ENCODE results near the gene KCNT1. TPM values are rescaled to one million over a fixed set of nuclear protein-coding genes. Genes with fewer than 3 reads are reported as not detected.

The KCNT1 gene
- polyA plus RNA-seq, 2 of the 4 experiments (the other 2 are of a cell fraction), result not detected

DNA sequence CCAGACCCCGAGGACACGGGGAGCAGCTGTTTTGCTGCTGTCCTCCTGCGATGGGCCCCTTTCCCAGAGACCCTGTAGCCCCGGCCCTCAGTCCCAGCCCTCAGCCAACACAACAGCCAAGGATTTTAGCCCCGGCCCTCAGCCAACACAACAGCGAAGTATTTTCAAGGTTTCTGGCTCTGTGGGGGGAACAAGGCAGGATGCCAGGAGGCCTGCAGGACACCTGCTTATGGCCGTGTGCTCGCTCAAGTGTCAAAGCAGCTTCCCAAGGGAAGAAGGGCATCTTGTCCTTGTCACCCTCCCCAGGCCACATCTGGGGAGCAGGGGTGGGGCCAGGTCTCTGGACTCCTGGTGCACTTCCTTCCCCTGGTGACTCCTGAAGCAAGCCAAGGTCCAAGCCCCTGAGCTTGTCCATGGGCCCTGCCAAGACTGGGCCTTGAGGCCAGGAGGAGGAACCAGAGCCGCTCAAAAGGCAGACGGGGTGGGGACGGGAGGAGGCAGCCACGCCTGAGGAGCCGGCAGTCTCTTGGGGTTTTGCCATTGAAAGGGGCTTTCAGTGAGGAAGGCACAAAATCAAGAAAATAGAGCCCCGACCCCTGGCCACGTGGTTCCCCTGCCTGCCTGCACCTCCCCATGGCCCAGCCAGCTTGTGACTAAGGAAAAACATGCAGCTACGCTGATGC is 10.8 kb downstream of the KCNT1 start:
- H3K4me1 ChIP-seq, result no peaks in the 10 kb centered on the region
- ChIA-PET CTCF (interaction anchor here (0.7 to 1.6 kb wide), 5 partner anchors 10 to 153 kb away, joined by 3 to 6 read pairs (median 3); partner anchors contain the start of gene KCNT1), POLR2A (no interaction called here)
- WGBS (ENCODE audit: missing lambda C conversion rate), result 21% methylated on average over 14 of the region's 16 CpGs
- no peak for DNase-seq (ENCODE audit: low read depth in 1 of 2, low spot score in 1 of 2)
- H3K4me3 ChIP-seq, result no peak overlapping the region
- H3K4me2 ChIP-seq, result no peak overlapping the region
- FAIRE-seq, result no peak
- no peak overlapping the region for H3K27ac ChIP-seq
- TF ChIP-seq FOSB (CRISPR knock-in tag; IDR thresholded peaks at IDR 0.05) (no peak), HOXA7 (CRISPR knock-in tag; IDR thresholded peaks at IDR 0.05) (no peak), SMC3 (IDR thresholded peaks at IDR 0.05) (no peak), CHD2 (IDR thresholded peaks at IDR 0.05; ENCODE audit: low read length, partially characterized antibody) (no peak), POLR2A (IDR thresholded peaks at IDR 0.05; ENCODE audit: low read length) (no peak), HOXB13 (CRISPR knock-in tag; IDR thresholded peaks at IDR 0.05; ENCODE audit: low read depth) (no peak), TP53 (CRISPR knock-in tag; IDR thresholded peaks at IDR 0.05) (no peak), MAX (IDR thresholded peaks at IDR 0.05) (no peak)
- no peaks in the 10 kb centered on the region for H3K9me3 ChIP-seq
- no peak for ATAC-seq

- POLR2A ChIA-PET, result no interaction called here
- no peak for TF ChIP-seq HDAC2 (IDR thresholded peaks at IDR 0.05)
- no peak for TF ChIP-seq NR3C1 (IDR thresholded peaks at IDR 0.05)
- TF ChIP-seq REST (IDR thresholded peaks at IDR 0.05), result peak; percentile 75; the same call in 1 of the 2 replicates
- no peaks in the 10 kb centered on the region for H3K9me3 ChIP-seq
- H3K4me2 ChIP-seq, result no peak overlapping the region
- H3K27ac ChIP-seq, result no peak overlapping the region
- no peaks in the 10 kb centered on the region for H3K4me1 ChIP-seq
- no peak overlapping the region for H3K4me3 ChIP-seq
- DNase-seq (ENCODE audit: low read depth in 1 of 2, low spot score in 1 of 2) (no peak), ATAC-seq (no peak), FAIRE-seq (no peak)
- CTCF ChIA-PET, result interaction anchor here (0.9 to 1.6 kb wide), 4 partner anchors 12 to 210 kb away, joined by 3 to 6 read pairs (median 4); partner anchors contain the start of gene KCNT1
- WGBS (ENCODE audit: missing lambda C conversion rate), result 63% methylated on average over 11 of the region's 103 CpGs
Observed at GRCh38 chr9:135714242-135715055, 12.5 kb downstream of the KCNT1 start.

GRCh38 chr9:135715056-135715595 is 13.1 kb downstream of the KCNT1 start:
- Histone ChIP-seq H3K9me3 (no peaks in the 10 kb centered on the region), H3K4me2 (no peak overlapping the region), H3K4me3 (no peak overlapping the region), H3K27ac (no peak overlapping the region), H3K4me1 (no peaks in the 10 kb centered on the region)
- ChIA-PET POLR2A (no interaction called here), CTCF (interaction anchor here (0.8 to 1.2 kb wide), 2 partner anchors 9 to 12 kb away, joined by 3 to 4 read pairs; partner anchors contain the start of gene KCNT1)
- no peak for ATAC-seq
- TF ChIP-seq CEBPB (IDR thresholded peaks at IDR 0.05) (no peak), ZFP36 (IDR thresholded peaks at IDR 0.05; ENCODE audit: borderline replicate concordance, partially characterized antibody) (no peak), RAD21 (conservative IDR thresholded peaks at IDR 0.05 in 1 of 2, IDR thresholded peaks at IDR 0.05 in 1 of 2) (no peak), HOXA7 (CRISPR knock-in tag; IDR thresholded peaks at IDR 0.05) (no peak), PHF8 (IDR thresholded peaks at IDR 0.05; ENCODE audit: borderline replicate concordance, low read depth) (no peak), RCOR1 (IDR thresholded peaks at IDR 0.05; ENCODE audit: low read depth, low read length) (no peak), SREBF2 (IDR thresholded peaks at IDR 0.05) (no peak), KDM5A (IDR thresholded peaks at IDR 0.05) (no peak), TFCP2L1 (CRISPR knock-in tag; IDR thresholded peaks at IDR 0.05) (no peak), BHLHE40 (IDR thresholded peaks at IDR 0.05; ENCODE audit: low read depth, low read length) (no peak), RARB (CRISPR knock-in tag; IDR thresholded peaks at IDR 0.05) (no peak), REST (IDR thresholded peaks at IDR 0.05) (no peak), MAFK (IDR thresholded peaks at IDR 0.05; ENCODE audit: partially characterized antibody) (no peak), FOSB (CRISPR knock-in tag; IDR thresholded peaks at IDR 0.05) (no peak)
- no peak for FAIRE-seq
- no peak for DNase-seq (ENCODE audit: low read depth in 1 of 2, low spot score in 1 of 2)
- WGBS (ENCODE audit: missing lambda C conversion rate), result 41% methylated on average over 22 of the region's 23 CpGs
